GM19099 (cell line): ENCODE results near the gene PXT1.

Experiments used
- POLR2A ChIP-seq: IDR thresholded peaks from 3 replicates; pipeline ENCODE4 v1.6.1; 2011; ENCODE audit warnings: low read depth; ENCODE audit not compliant: insufficient read length; ENCODE audit errors: extremely low read depth

The PXT1 gene

GRCh38 chr6:36459501-36459900 lies 16.8 kb upstream of the PXT1 start:
- no peak for TF ChIP-seq POLR2A

DNA sequence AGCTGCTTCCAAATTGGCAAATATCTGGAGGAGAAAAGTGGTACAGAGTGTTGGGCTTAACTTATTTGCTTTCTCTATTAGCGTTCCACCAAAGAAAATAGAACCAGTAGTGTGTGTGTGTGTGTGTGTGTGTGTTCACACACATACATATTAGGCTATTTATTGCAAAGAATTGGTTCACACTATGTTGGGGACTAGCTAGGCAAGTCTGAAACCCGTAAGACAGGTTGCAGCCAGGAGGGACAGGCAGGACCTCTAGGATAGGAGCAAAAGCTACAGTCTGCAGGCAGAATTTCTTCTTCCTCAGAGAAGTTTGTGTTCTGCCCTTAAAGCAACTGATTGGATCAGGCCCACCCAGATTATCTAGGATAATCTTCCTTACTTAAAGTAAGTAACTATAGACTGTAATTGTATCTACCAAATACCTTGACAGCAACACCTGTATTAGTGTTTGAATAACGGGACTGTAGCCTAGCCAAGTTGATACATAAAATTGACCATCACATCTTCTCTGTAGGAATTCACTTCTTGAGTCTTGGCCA lies 12.9 kb upstream of the PXT1 start:
- no peak for TF ChIP-seq POLR2A

- no peak for TF ChIP-seq POLR2A
These were observed 3.0 kb upstream of the PXT1 start for GRCh38 chr6:36445621-36446020.

DNA sequence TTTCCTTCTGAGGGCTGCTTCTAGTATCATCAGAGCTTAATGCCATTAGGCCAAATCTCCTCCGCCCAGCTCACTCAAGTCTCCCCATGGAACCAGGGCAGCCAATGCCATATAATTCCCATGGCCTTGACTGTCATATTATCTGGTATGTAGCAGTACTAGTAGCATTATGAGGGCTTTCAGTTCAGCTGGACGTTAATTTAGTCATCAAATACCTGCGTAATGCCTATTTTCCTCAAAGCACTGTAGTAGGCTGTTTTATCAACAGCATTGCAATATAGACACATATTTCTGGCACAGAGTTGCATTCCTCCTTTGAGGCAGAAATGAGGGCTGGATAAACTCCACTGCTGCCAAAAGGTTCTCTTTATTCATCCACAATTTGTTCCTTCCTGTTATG lies 1.8 kb upstream of the PXT1 start:
- TF ChIP-seq POLR2A: no peak

- no peak for TF ChIP-seq POLR2A
These were observed 1.1 kb upstream of the PXT1 start for GRCh38 chr6:36443471-36444428.

GRCh38 chr6:36442103-36442670 lies 467 bp downstream of the PXT1 start:
- TF ChIP-seq POLR2A: no peak

GRCh38 chr6:36441307-36441894 lies 1.3 kb downstream of the PXT1 start:
- TF ChIP-seq POLR2A: peak; percentile 61

DNA sequence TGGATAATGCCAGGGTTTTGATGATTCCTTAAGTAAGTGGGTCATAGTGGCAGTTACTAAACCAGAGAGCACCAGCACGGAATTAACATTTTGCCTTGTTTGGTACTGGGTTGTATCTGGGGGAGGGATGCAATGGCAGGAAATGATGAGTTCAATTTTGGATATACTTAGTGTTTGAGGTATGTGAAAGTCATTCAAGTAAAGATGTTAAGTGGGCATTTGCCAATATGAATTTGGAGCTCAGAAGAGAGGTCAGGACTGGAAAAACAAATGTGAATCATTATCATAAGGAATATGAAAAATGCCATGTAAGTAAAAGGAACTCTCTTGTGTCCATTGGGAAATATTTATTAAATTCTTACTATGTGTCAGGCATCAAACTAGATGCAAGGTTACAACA lies 6.2 kb downstream of the PXT1 start:
- no peak for TF ChIP-seq POLR2A

DNA sequence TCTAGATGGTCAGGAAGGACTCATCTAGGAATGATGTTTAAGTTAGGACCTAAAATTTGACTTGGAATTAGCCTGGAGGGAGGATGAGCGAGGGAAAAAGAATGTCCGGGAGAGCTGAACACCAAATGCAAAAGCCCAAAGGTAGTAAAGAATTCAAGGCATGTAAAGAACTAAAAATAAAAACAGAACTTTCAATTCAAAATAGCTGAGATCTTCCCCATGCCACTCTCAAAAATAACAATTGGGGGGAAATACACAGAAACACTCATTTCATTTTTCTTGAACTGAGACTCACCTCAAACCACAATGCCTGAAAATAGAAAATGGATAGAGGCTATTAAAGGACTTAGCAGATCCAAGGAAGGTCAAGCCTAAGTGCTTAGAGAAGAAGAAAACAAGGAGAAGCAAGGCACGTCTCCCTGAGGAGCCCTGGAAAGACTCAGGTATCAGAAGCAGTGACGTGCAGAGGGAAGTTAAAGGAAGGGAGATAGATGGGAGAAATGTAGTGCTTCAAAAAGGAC lies 10.4 kb downstream of the PXT1 start:
- TF ChIP-seq POLR2A: no peak

- no peak for TF ChIP-seq POLR2A
These were observed 11.5 kb downstream of the PXT1 start for GRCh38 chr6:36431197-36431596.

DNA sequence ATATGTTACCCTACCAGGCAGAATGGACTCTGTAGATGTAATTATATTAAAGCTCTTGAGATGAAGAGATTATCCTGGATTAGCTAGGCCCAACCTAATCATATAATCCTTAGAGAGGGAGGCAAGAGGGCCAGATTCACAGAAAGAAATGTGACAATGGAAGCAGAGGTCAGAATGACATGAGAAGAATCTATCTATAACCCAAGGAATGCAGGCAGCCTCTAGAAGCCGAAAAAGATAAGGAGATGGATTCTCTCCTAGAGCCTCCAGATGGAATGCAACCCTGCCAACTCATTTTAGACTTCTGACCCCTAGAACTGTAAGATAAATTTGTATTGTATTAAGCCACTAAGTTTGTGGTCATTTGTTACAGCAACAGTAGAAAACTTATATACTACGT lies 12.3 kb downstream of the PXT1 start:
- no peak for TF ChIP-seq POLR2A

- TF ChIP-seq POLR2A: no peak
These were observed 13.7 kb downstream of the PXT1 start for GRCh38 chr6:36428911-36429310.

- no peak for TF ChIP-seq POLR2A
These were observed 16.0 kb downstream of the PXT1 start for GRCh38 chr6:36426622-36427021.

DNA sequence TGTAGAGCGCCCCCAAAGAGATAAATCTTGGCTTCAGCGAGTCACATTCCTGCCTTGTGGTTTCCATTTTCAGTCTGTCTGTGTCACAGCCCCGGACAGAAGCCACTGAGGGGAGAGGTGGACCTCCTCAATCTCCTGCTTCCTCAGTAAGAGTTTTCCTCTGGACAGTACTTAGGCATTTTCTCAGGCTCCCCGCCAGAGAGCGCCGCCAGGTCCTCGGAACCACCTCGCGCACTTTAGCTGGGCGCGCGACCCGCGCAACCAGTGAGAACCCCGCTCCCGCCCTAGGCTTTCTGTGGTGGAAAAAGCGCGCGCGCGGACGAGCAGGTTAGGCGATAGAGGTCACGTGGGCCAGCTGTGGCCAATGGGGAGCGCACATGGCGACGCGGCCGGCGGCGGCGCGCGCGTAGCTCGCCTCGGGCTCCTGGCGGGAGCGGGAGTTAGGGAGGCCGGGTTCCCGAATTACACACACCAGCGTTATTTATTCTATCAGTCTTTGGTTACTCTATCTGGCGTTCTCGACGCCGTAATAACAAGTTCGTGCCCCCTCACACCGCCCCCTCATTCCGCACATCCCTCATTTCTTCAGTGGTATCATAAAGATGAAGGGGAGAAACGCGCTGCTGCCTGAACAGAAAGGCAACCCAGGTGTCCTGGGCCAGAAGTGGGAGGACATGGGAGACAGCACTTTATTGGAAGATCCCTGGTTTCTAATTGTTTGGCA lies 19.4 kb downstream of the PXT1 start:
- TF ChIP-seq POLR2A: peak; percentile 90

DNA sequence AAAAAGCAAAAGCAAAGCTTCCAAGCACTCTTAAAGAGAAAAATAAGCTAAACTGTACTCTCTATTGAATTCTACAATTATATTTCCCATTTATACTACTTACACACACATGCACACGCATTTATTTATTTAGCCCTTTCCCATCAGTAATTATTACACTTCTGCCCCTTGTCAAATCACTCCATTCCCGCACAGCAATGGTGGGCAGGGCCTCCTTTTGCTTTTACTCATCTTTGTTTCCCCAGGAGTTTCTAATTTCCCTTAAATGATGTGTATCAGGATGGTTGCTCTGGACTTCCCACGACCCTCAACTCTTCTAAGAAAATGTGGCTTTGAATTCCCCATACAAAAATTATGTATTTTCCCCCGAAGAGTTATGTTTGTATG lies 19.9 kb downstream of the PXT1 start:
- TF ChIP-seq POLR2A: no peak
